ENCODE measurements around the gene RLBP1. TPM values are rescaled to one million over a fixed set of nuclear protein-coding genes. Genes with fewer than 3 reads are reported as not detected.

RLBP1 gene
- total and polyA plus RNA-seq, 2 donors from 2014 or later = not detected

DNA sequence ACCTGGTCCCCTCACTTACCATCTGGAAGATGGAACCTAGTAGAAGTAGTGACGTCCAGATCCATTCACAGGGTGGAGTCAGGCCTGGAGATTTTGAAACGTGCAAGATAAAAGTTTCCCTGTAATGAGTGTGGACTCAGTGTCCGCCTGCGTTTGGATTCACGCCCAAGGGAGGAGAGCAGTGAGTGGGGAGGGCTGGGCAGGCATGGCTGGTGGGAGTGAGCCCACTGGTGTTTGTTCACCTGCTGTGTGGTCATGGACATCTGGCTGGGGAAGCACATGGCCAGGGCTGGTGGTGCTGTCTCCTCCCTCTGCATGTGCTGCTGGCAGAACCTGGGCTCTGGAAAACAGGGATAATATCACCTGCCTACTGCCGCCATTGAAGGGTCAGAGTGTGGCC is 37.0 kb downstream of the RLBP1 start:
- no peak for FAIRE-seq
- Histone ChIP-seq H3K36me3 (ENCODE audit: control insufficient read depth in 2 of 3, insufficient read depth in 3 of 3, low read length in 3 of 3) (peaks cover 0 to 19% (median 13%) of the 10 kb centered on the region in 3 donors), H3K27me3 (ENCODE audit: control insufficient read depth, insufficient read depth, low read length) (no peaks in the 10 kb centered on the region), H3K9me3 (ENCODE audit: control insufficient read depth in 2 of 3, insufficient read depth in 1 of 3, low read length in 3 of 3) (no peaks in the 10 kb centered on the region), H3K27ac (ENCODE audit: low read depth in 2 of 2, low read length in 2 of 2) (no peak overlapping the region), H3K4me3 (ENCODE audit: low read length in 3 of 3) (no peak overlapping the region), H3K9ac (ENCODE audit: low read length in 3 of 3) (no peak overlapping the region), H3K4me1 (ENCODE audit: control insufficient read depth in 2 of 3, insufficient read depth in 2 of 3, low read depth in 1 of 3, low read length in 3 of 3) (peaks cover 0 to 10% (median 0%) of the 10 kb centered on the region in 3 donors)
- DNase-seq = no peak
- intact Hi-C loops (cut with DNase I) = no loop called here
- TF ChIP-seq, protein P1, sequence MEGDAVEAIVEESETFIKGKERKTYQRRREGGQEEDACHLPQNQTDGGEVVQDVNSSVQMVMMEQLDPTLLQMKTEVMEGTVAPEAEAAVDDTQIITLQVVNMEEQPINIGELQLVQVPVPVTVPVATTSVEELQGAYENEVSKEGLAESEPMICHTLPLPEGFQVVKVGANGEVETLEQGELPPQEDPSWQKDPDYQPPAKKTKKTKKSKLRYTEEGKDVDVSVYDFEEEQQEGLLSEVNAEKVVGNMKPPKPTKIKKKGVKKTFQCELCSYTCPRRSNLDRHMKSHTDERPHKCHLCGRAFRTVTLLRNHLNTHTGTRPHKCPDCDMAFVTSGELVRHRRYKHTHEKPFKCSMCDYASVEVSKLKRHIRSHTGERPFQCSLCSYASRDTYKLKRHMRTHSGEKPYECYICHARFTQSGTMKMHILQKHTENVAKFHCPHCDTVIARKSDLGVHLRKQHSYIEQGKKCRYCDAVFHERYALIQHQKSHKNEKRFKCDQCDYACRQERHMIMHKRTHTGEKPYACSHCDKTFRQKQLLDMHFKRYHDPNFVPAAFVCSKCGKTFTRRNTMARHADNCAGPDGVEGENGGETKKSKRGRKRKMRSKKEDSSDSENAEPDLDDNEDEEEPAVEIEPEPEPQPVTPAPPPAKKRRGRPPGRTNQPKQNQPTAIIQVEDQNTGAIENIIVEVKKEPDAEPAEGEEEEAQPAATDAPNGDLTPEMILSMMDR (IDR thresholded peaks at IDR 0.05; ENCODE audit: borderline replicate concordance, extremely low read depth, insufficient read depth) = no peak

DNA sequence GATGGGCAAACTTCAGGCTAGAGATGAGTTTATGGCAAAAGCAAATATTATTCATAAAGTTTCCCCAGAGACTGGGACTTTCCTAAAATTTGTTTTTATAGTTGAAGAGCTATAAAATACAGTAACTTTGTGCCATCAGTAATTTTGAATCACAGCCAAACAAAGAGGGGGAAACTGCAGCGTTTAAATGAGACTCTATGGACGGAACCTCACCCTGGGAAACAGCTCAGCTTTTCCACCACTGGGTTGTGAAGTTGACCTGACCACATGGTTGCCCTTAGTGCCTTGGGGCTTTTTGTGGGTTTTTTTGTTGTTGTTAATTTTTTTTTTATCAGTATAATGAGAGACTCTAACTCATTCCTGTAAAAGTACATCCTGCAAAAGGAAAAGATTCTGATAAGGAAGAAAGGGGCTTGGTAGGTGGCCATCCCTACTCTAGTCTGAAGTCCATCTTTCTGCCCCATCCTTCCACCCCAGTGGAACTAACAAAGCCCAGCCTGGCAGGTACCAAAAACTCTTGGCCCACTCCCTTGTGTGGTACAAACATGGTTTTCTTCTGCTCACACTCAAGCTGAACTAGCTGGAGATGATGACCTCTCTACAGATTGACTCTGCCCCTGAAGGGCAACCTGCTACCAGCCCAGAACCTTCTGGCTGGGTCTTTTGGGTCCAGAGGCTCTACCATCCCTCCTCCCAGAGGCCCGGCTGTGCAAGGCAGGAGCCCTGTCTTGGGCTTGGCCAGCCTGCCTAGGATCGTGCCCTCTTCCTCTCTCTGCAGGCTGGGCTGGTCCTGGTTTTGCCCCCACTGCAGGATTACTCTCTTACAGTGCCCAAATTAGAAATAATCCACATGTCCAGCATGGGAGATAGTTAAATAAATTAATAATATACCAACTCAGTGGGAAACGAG is 41.2 kb downstream of the RLBP1 start:
- Histone ChIP-seq H3K4me3 (ENCODE audit: low read length in 3 of 3) (no peak overlapping the region), H3K4me1 (ENCODE audit: control insufficient read depth in 2 of 3, insufficient read depth in 2 of 3, low read depth in 1 of 3, low read length in 3 of 3) (peaks cover 0 to 3% (median 2%) of the 10 kb centered on the region in 3 donors), H3K27me3 (ENCODE audit: control insufficient read depth, insufficient read depth, low read length) (no peaks in the 10 kb centered on the region), H3K36me3 (ENCODE audit: control insufficient read depth in 2 of 3, insufficient read depth in 3 of 3, low read length in 3 of 3) (peaks cover 0 to 21% (median 15%) of the 10 kb centered on the region in 3 donors), H3K9me3 (ENCODE audit: control insufficient read depth in 2 of 3, insufficient read depth in 1 of 3, low read length in 3 of 3) (no peaks in the 10 kb centered on the region), H3K27ac (ENCODE audit: low read depth in 2 of 2, low read length in 2 of 2) (no peak overlapping the region), H3K9ac (ENCODE audit: low read length in 3 of 3) (no peak overlapping the region)
- TF ChIP-seq, protein P1 (IDR thresholded peaks at IDR 0.05; ENCODE audit: borderline replicate concordance, extremely low read depth, insufficient read depth) = no peak
- FAIRE-seq (no peak), DNase-seq (no peak)
- intact Hi-C loops (cut with DNase I) = loop anchor here (5.0 to 10.0 kb wide), 2 partner anchors 128 to 275 kb away; no protein-coding TSS in a partner anchor

DNA sequence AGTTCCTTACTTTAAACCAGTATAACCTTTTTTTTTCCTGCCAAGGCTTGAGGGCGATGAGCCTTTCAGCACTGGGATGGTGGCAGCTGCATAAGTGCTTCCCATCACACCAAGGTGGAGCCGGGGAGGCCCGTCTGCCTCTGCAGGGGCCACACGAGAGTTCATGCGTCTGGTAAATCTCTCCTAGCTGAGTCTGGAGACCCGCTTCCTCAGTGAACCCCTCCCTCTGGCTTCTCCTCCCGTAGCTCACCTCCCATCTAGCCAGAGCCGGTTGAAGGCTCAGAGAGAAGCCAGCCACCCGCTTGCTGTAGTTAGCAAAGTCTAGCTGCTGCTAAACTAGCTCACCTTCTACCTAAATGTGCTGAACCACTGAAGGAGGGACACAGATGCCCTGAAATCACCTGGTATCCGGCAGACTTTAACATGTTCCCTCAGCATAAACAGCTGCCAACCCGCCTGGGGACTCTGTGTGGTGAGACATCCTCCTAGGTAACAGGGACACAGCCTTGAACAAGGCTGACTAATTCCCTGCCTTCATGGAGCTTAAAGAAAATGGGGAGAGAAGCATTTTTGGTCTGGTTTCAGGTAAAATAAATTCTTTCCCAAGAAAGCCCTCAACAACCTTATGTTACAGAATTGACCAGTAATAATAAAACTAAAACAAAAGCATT is 42.9 kb downstream of the RLBP1 start:
- H3K9me3 ChIP-seq (ENCODE audit: control insufficient read depth in 2 of 3, insufficient read depth in 1 of 3, low read length in 3 of 3) = no peaks in the 10 kb centered on the region
- no peaks in the 10 kb centered on the region for H3K27me3 ChIP-seq (ENCODE audit: control insufficient read depth, insufficient read depth, low read length)
- peaks cover 0 to 21% (median 15%) of the 10 kb centered on the region in 3 donors for H3K36me3 ChIP-seq (ENCODE audit: control insufficient read depth in 2 of 3, insufficient read depth in 3 of 3, low read length in 3 of 3)
- peaks cover 0 to 3% (median 2%) of the 10 kb centered on the region in 3 donors for H3K4me1 ChIP-seq (ENCODE audit: control insufficient read depth in 2 of 3, insufficient read depth in 2 of 3, low read depth in 1 of 3, low read length in 3 of 3)
- intact Hi-C loops (cut with DNase I) = loop anchor here (5.0 to 10.0 kb wide), 2 partner anchors 126 to 274 kb away; no protein-coding TSS in a partner anchor
- no peak overlapping the region for H3K4me3 ChIP-seq (ENCODE audit: low read length in 3 of 3)
- TF ChIP-seq, protein P1 (IDR thresholded peaks at IDR 0.05; ENCODE audit: borderline replicate concordance, extremely low read depth, insufficient read depth) = no peak
- FAIRE-seq (no peak), DNase-seq (no peak)
- H3K27ac ChIP-seq (ENCODE audit: low read depth in 2 of 2, low read length in 2 of 2) = no peak overlapping the region
- no peak overlapping the region for H3K9ac ChIP-seq (ENCODE audit: low read length in 3 of 3)

Data from kidney (tissue), 14 donors.